Muscle layer of colon (tissue), 2 donors: ENCODE measurements around the gene HTR3E.

Experiments used
- H3K27ac ChIP-seq: one replicate; pipeline ENCODE4 v1.7.0; 2013; ENCODE audit warnings: low read depth, mild to moderate bottlenecking, low read length, moderate library complexity
- H3K27me3 ChIP-seq, 2 donors: one replicate each; pipeline ENCODE4 v1.7.0; 2013; ENCODE audit warnings: low read length in 2 of 2, mild to moderate bottlenecking in 2 of 2; ENCODE audit not compliant: insufficient read depth in 2 of 2, control insufficient read depth in 1 of 2
- H3K36me3 ChIP-seq: one replicate; pipeline ENCODE4 v1.7.0; 2013; ENCODE audit warnings: mild to moderate bottlenecking, low read length; ENCODE audit not compliant: insufficient read depth
- H3K4me1 ChIP-seq: one replicate; pipeline ENCODE4 v1.7.0; 2013; ENCODE audit warnings: mild to moderate bottlenecking, low read length; ENCODE audit not compliant: insufficient read depth
- H3K4me3 ChIP-seq, 2 donors: one replicate each; pipeline ENCODE4 v1.7.0; 2013; ENCODE audit warnings: low read length in 2 of 2, low read depth in 1 of 2, mild to moderate bottlenecking in 1 of 2, moderate library complexity in 1 of 2
- H3K9ac ChIP-seq: one replicate; pipeline ENCODE4 v1.7.0; 2013; ENCODE audit warnings: low read length
- H3K9me3 ChIP-seq: one replicate; pipeline ENCODE4 v1.7.0; 2013; ENCODE audit warnings: mild to moderate bottlenecking, low read length
- donor health status: abdominal sarcoma.
- donor health status: Adenocarcinoma of cecum.

The HTR3E gene

DNA sequence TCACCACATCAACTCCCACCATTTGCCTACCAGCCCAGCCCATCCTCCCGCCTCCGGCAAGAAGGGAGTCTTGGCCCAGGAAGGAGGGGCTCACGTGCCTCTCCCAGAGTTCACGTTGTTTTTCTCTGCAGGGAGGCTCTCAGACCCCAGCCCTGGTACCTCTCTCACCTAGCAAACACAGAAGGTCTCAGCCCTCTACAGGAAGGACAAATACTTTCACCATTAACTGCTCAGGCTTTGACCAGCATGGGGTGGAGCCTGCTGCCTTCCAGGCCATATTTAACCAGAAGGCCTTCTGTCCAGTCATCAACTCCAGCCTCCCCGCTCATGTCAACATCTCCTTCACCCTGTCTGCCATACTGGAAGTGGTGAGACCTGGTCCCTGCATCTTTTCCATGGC, 19.0 kb upstream of the HTR3E start:
- no peaks in the 10 kb centered on the region for H3K36me3 ChIP-seq
- no peaks in the 10 kb centered on the region for H3K4me1 ChIP-seq
- H3K27me3 ChIP-seq, result no peaks in the 10 kb centered on the region
- H3K9ac ChIP-seq, result no peak overlapping the region
- H3K27ac ChIP-seq, result no peak overlapping the region
- no peak overlapping the region for H3K4me3 ChIP-seq
- H3K9me3 ChIP-seq, result no peaks in the 10 kb centered on the region

GRCh38 chr3:184078851-184079250, 18.0 kb upstream of the HTR3E start:
- H3K27ac ChIP-seq, result no peak overlapping the region
- no peaks in the 10 kb centered on the region for H3K9me3 ChIP-seq
- H3K4me3 ChIP-seq, result no peak overlapping the region
- H3K9ac ChIP-seq, result no peak overlapping the region
- no peaks in the 10 kb centered on the region for H3K27me3 ChIP-seq
- no peaks in the 10 kb centered on the region for H3K4me1 ChIP-seq
- H3K36me3 ChIP-seq, result no peaks in the 10 kb centered on the region

GRCh38 chr3:184081116-184081830, 15.6 kb upstream of the HTR3E start:
- Histone ChIP-seq H3K27ac (no peak overlapping the region), H3K4me3 (no peak overlapping the region), H3K9ac (no peak overlapping the region), H3K4me1 (no peaks in the 10 kb centered on the region), H3K9me3 (no peaks in the 10 kb centered on the region), H3K36me3 (no peaks in the 10 kb centered on the region), H3K27me3 (no peaks in the 10 kb centered on the region)

DNA sequence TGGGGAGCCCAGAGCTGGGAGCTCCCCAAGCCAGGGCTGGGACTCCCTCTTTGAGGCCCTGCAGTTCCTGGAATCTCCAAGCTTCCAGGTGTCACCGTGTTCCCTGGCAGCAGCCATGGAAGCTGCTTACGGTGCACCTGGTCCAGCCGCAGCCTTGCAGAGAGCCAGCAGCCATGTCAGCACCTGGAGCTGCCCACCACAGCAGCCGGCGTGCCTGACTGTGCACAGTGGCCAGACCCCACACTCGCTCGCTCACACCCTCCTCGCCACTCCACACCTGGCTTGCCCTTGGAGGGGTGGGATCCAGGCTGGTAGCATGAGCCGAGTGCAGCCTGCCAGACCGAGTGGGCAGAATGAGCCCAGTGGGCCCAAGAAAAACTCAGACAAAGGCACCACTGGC, 14.8 kb upstream of the HTR3E start:
- Histone ChIP-seq H3K9me3 (no peaks in the 10 kb centered on the region), H3K9ac (no peak overlapping the region), H3K36me3 (no peaks in the 10 kb centered on the region), H3K4me1 (no peaks in the 10 kb centered on the region), H3K4me3 (no peak overlapping the region), H3K27me3 (no peaks in the 10 kb centered on the region), H3K27ac (no peak overlapping the region)

- H3K9ac ChIP-seq, result no peak overlapping the region
- H3K4me3 ChIP-seq, result no peak overlapping the region
- no peak overlapping the region for H3K27ac ChIP-seq
- no peaks in the 10 kb centered on the region for H3K9me3 ChIP-seq
- H3K27me3 ChIP-seq, result no peaks in the 10 kb centered on the region
- no peaks in the 10 kb centered on the region for H3K36me3 ChIP-seq
- no peaks in the 10 kb centered on the region for H3K4me1 ChIP-seq
Observed at GRCh38 chr3:184082465-184082864, 14.4 kb upstream of the HTR3E start.

DNA sequence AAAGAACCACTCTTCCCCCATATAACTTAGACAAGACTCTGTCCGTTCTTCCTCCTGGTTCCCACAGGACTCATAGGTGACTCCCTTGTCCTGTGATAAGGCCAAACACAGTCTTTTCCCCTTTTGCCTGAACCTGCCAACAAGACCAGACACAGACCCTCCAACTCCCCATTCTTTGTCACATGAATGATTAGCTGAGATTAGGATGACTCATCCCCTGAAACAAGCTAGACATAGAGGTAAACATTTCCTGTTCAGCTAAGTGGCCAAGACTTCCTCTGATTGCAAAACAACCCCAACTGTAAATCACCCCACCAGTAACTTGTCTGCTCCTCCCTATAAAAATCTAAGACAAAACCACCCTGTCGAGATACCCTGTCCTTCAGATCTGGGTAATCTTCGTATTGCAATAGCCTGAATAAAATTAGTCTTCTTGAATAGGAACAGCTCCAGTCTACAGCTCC, 11.4 kb upstream of the HTR3E start:
- H3K27me3 ChIP-seq, result no peaks in the 10 kb centered on the region
- no peaks in the 10 kb centered on the region for H3K9me3 ChIP-seq
- no peak overlapping the region for H3K27ac ChIP-seq
- H3K9ac ChIP-seq, result no peak overlapping the region
- no peaks in the 10 kb centered on the region for H3K36me3 ChIP-seq
- no peaks in the 10 kb centered on the region for H3K4me1 ChIP-seq
- no peak overlapping the region for H3K4me3 ChIP-seq

DNA sequence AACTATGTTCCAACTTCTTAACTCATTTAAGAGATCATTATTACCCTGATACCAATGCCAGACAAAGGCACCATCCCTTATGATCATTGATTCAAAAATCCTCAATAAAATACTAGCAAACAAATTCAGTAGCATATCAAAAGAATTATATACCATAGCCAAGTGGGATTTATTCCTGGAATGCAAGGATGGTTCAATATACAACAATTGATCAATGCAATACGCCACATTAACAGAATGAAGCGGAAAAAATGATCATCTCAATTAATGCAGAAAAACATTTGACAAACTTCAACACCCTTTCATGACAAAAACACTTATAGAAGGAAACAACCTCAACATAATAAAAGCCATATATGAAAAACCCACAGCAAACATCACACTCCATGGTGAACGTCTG, 4.7 kb upstream of the HTR3E start:
- H3K36me3 ChIP-seq, result no peaks in the 10 kb centered on the region
- H3K9ac ChIP-seq, result no peak overlapping the region
- no peak overlapping the region for H3K4me3 ChIP-seq
- H3K9me3 ChIP-seq, result peaks cover 4% of the 10 kb centered on the region
- H3K27ac ChIP-seq, result no peak overlapping the region
- no peaks in the 10 kb centered on the region for H3K27me3 ChIP-seq
- no peaks in the 10 kb centered on the region for H3K4me1 ChIP-seq

DNA sequence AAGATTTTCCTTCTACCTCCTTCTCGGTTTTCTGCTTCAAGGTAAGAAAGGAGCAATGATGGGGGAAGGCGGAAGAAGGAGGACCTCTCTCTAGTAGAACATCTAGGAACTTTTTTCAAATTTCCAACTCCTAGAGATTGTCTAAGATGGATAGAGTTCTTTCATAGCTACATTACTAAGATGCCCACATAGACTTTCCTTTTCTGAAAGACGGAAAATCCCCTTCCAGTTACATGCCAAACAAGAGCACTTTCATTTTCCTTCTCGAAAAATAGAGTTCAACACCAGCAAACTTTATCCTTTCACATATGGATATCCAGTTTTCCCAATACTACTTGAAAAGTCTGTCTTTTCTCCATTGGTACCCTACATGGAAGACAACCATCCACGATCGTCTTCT, 692 bp downstream of the HTR3E start:
- no peaks in the 10 kb centered on the region for H3K27me3 ChIP-seq
- no peaks in the 10 kb centered on the region for H3K4me1 ChIP-seq
- H3K27ac ChIP-seq, result no peak overlapping the region
- no peak overlapping the region for H3K4me3 ChIP-seq
- no peak overlapping the region for H3K9ac ChIP-seq
- no peaks in the 10 kb centered on the region for H3K36me3 ChIP-seq
- peaks cover 2% of the 10 kb centered on the region for H3K9me3 ChIP-seq

DNA sequence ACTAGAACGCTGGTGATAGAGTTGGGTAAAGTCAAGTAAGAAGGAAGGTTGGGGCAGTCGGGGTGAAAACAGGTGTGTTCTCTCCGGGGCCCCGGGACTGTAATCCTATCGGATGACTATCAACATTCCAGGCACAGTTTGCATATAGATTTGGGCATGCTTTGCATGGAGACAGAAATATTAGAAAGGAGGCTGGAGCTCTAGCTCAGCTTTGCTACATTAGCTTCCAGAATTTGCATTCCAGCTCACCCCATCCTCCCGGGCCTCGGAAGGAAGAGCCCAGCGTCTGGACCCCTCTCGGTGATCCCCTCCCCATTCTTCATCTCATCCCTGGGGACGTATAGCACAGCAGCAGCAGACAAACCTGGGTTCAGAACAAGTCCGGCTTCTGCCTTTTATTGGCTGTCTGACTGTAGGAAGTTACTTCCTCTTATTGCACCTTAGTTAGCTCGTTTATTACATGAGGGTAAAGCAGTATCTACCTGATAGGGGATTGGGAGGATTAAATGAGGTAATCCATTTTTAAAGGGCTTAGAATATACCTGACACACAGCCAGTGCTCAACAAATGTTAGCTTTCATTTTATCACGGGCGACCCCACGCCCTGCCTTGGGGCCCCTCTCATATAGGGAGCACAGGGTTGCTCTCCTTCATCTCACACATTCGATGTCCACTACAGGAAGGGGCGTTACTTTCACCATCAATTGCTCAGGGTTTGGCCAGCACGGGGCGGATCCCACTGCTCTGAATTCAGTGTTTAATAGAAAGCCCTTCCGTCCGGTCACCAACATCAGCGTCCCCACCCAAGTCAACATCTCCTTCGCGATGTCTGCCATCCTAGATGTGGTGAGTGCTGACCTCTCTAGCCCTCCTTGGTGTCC, 3.2 kb downstream of the HTR3E start:
- Histone ChIP-seq H3K4me1 (no peaks in the 10 kb centered on the region), H3K36me3 (no peaks in the 10 kb centered on the region), H3K4me3 (no peak overlapping the region), H3K9ac (no peak overlapping the region), H3K27me3 (no peaks in the 10 kb centered on the region), H3K27ac (no peak overlapping the region), H3K9me3 (no peaks in the 10 kb centered on the region)

- no peaks in the 10 kb centered on the region for H3K27me3 ChIP-seq
- no peaks in the 10 kb centered on the region for H3K36me3 ChIP-seq
- no peak overlapping the region for H3K27ac ChIP-seq
- no peaks in the 10 kb centered on the region for H3K4me1 ChIP-seq
- no peak overlapping the region for H3K4me3 ChIP-seq
- no peak overlapping the region for H3K9ac ChIP-seq
- H3K9me3 ChIP-seq, result no peaks in the 10 kb centered on the region
Observed at GRCh38 chr3:184110316-184110725, 13.5 kb downstream of the HTR3E start.

GRCh38 chr3:184116017-184116416, 19.2 kb downstream of the HTR3E start:
- Histone ChIP-seq H3K9ac (no peak overlapping the region), H3K9me3 (no peaks in the 10 kb centered on the region), H3K36me3 (no peaks in the 10 kb centered on the region)

More at GRCh38 chr3:184116017-184116416, 19.2 kb downstream of the HTR3E start:
- Histone ChIP-seq H3K4me3 (no peak overlapping the region), H3K27ac (no peak overlapping the region), H3K27me3 (no peaks in the 10 kb centered on the region), H3K4me1 (no peaks in the 10 kb centered on the region)
